HepG2 (cell line): ENCODE results near the gene B4GALT7. TPM values are rescaled to one million over a fixed set of nuclear protein-coding genes. Genes with fewer than 3 reads are reported as not detected.
A peak's percentile ranks its signal among the peaks of the same experiment; 100 is the strongest.

ENCODE experiments used
- ATAC-seq: fragments of 200-7000 bp; cut with Tn5 transposase; 3 replicates; pipeline ENCODE4 v1.9.1; 2020; ENCODE audit warnings: mild to moderate bottlenecking, moderate library complexity
- BruUV-seq: library from RNA; stranded (reverse); fragments of 400-500 nt; replicated peaks from 2 replicates; lab custom pipeline; 2021; lab: Mats Ljungman, UMichigan
- CTCF ChIA-PET: fragments of 300-600 bp; formaldehyde crosslinking; extraction: SDS; loops from one replicate; lab custom pipeline; 2021; ENCODE audit warnings: low total read pairs, inconsistent platforms, low intra/inter-chr PET ratio; lab: Yijun Ruan, JAX
- POLR2A ChIA-PET: fragments of 350-600 bp; sonication (Branson Sonifier 250); formaldehyde crosslinking; loops from one replicate; lab custom pipeline; 2020; ENCODE audit warnings: antibody characterized with exemption, inconsistent platforms; lab: Yijun Ruan, JAX
- DNase-seq: peaks from one replicate; pipeline ENCODE4 v3.0.0-alpha.2; 2015; ENCODE audit warnings: low spot score
- FAIRE-seq: peaks from 3 replicates; lab custom pipeline; 2011; peaks lifted over from hg19 to GRCh38; lab: Jason Lieb, UNC
- H2AFZ ChIP-seq: one replicate; pipeline ENCODE4 v1.6.1; 2011; ENCODE audit warnings: low read length, inconsistent platforms
- H3K27ac ChIP-seq: fragments of 300-600 bp; 3 replicates; pipeline ENCODE4 v1.8.0; 2011; ENCODE audit warnings: mixed run types, mild to moderate bottlenecking, mixed read lengths, low read length, inconsistent platforms; ENCODE audit not compliant: insufficient read depth; ENCODE audit errors: extremely low read length
- H3K27me3 ChIP-seq, 2 experiments: fragments of 200-600 bp in 1 of 2; 2 replicates in 1 of 2; 3 replicates in 1 of 2; pipeline versions ENCODE4 v1.6.0 to v1.8.0; 2011; ENCODE audit warnings: low read length in 2 of 2, mild to moderate bottlenecking in 2 of 2, moderate library complexity in 2 of 2, inconsistent platforms in 1 of 2; ENCODE audit not compliant: insufficient read depth in 2 of 2, control insufficient read depth in 1 of 2
- H3K36me3 ChIP-seq, 2 experiments: fragments of 200-600 bp in 1 of 2; replicated peaks in 1 of 2; 2 replicates in 1 of 2; 3 replicates in 1 of 2; pipeline versions ENCODE4 v1.5.1 to v1.8.0; 2011; ENCODE audit warnings: low read length in 2 of 2, inconsistent platforms in 1 of 2; ENCODE audit not compliant: insufficient read depth in 2 of 2, control insufficient read depth in 1 of 2
- H3K4me1 ChIP-seq: 2 replicates; pipeline ENCODE4 v1.5.1; 2012; ENCODE audit warnings: low read length, inconsistent platforms; ENCODE audit not compliant: insufficient read depth
- H3K4me2 ChIP-seq: 2 replicates; pipeline ENCODE4 v1.6.0; 2011; ENCODE audit warnings: low read depth, low read length, inconsistent platforms
- H3K4me3 ChIP-seq, 3 experiments: fragments of 200-600 bp in 1 of 3; sonication (generic), shearing (Covaris generic) in 1 of 3; replicated peaks in 1 of 3; 2 replicates each; pipeline ENCODE4 v1.5.1; 2011 to 2016; ENCODE audit warnings: low read length in 3 of 3, inconsistent platforms in 2 of 3, low read depth in 2 of 3, mild to moderate bottlenecking in 2 of 3, control low read depth in 1 of 3, mixed read lengths in 1 of 3; ENCODE audit not compliant: insufficient read depth in 1 of 3
- H3K79me2 ChIP-seq: one replicate; pipeline ENCODE4 v1.6.1; 2011; ENCODE audit warnings: low read length, inconsistent platforms; ENCODE audit not compliant: insufficient read depth
- H3K9ac ChIP-seq: 2 replicates; pipeline ENCODE4 v1.6.0; 2011; ENCODE audit warnings: mild to moderate bottlenecking, low read depth, low read length, inconsistent platforms; ENCODE audit not compliant: insufficient read depth
- H3K9me3 ChIP-seq: 2 replicates; pipeline ENCODE4 v1.5.1; 2012; ENCODE audit warnings: mild to moderate bottlenecking, low read length
- H4K20me1 ChIP-seq: 2 replicates; pipeline ENCODE4 v1.6.0; 2011; ENCODE audit warnings: inconsistent platforms, mild to moderate bottlenecking, low read length, moderate library complexity; ENCODE audit not compliant: insufficient read depth
- GABPA ChIP-seq, 2 experiments: IDR thresholded peaks; 2 replicates each; pipeline ENCODE4 v1.6.1; 2011 to 2016; ENCODE audit warnings: low read depth in 2 of 2, low read length in 1 of 2, missing biosample characterization in 1 of 2, missing genetic modification characterization in 1 of 2
- LCORL ChIP-seq, 2 experiments: fragments of 450-650 bp in 1 of 2; sonication (generic) in 1 of 2; formaldehyde crosslinking in 1 of 2; IDR thresholded peaks; 2 replicates each; pipeline versions ENCODE4 v1.5.0 to v1.6.1; 2017 to 2020; ENCODE audit warnings: antibody characterized with exemption in 1 of 2, missing genetic modification reagents in 1 of 2
- POLR2G ChIP-seq: fragments of 200-400 bp; formaldehyde crosslinking; IDR thresholded peaks from 2 replicates; pipeline ENCODE4 v1.6.1; 2018; ENCODE audit warnings: mild to moderate bottlenecking, low read depth, low read length, moderate library complexity
- PRDM4 ChIP-seq: sonication (generic); formaldehyde crosslinking; IDR thresholded peaks from 2 replicates; pipeline ENCODE4 v1.9.0; 2021; ENCODE audit warnings: missing genetic modification reagents, borderline replicate concordance
- SMAD9 ChIP-seq: sonication (generic); formaldehyde crosslinking; IDR thresholded peaks from 2 replicates; pipeline ENCODE4 v1.5.1; 2020; ENCODE audit warnings: mild to moderate bottlenecking, missing genetic modification reagents
- U2AF2 ChIP-seq: fragments of 200-400 bp; formaldehyde crosslinking; IDR thresholded peaks from 2 replicates; pipeline ENCODE4 v1.6.1; 2017; ENCODE audit warnings: low read depth, mild to moderate bottlenecking, low read length
- USF2 ChIP-seq, 2 experiments: sonication (generic) in 1 of 2; formaldehyde crosslinking in 1 of 2; IDR thresholded peaks; 2 replicates each; pipeline versions ENCODE4 v1.5.1 to v1.6.1; 2011 to 2020; ENCODE audit warnings: borderline replicate concordance in 1 of 2, low read depth in 1 of 2, low read length in 1 of 2, mild to moderate bottlenecking in 1 of 2, missing genetic modification reagents in 1 of 2, moderate library complexity in 1 of 2
- ZFY ChIP-seq: sonication (generic); formaldehyde crosslinking; IDR thresholded peaks from 2 replicates; pipeline ENCODE4 v1.4.0; 2020; ENCODE audit warnings: missing genetic modification reagents
- ZMYM4 ChIP-seq: sonication (generic); formaldehyde crosslinking; IDR thresholded peaks from 2 replicates; pipeline ENCODE4 v1.8.1; 2023; ENCODE audit warnings: mild to moderate bottlenecking, missing genetic modification reagents
- ZNF256 ChIP-seq: sonication (generic); formaldehyde crosslinking; conservative IDR thresholded peaks from 2 replicates; pipeline ENCODE4 v1.4.0; 2020; ENCODE audit warnings: missing genetic modification reagents
- ZNF350 ChIP-seq: sonication (generic); formaldehyde crosslinking; IDR thresholded peaks from 2 replicates; pipeline ENCODE4 v1.4.0; 2020; ENCODE audit warnings: mild to moderate bottlenecking, low read depth, missing genetic modification reagents, borderline replicate concordance
- WGBS: methylation state at CpG from one replicate; pipeline ENCODE4 v1.1.6; 2017; ENCODE audit warnings: low lambda C conversion rate; 5-methylcytosine and 5-hydroxymethylcytosine counted together
- in situ Hi-C: cut with HindIII; loops from 2 replicates; pipeline ENCODE4 v1.10.0; 2017; ENCODE audit warnings: low pct_unique_long_range_greater_than_20kb; ENCODE audit not compliant: extremely low pct_ligation_motif_present
- intact Hi-C: fragments of 100-400 bp; cut with micrococcal nuclease; formaldehyde crosslinking; loops from one replicate; pipeline ENCODE4 v1.10.0; 2022; ENCODE audit not compliant: unreplicated experiment
- polyA plus RNA-seq, 8 experiments: library from polyadenylated mRNA; depleted of rRNA in 3 of 8; stranded (reverse) in 7 of 8; unstranded in 1 of 8; fragments of >200 nt; fragmentation: Illumina TruSeq in 4 of 8; extraction: Trizol in 4 of 8; gene quantifications; 2 replicates each; pipeline versions ENCODE4 v1.2.1 to v1.2.3, GENCODE V29; 2011 to 2016; ENCODE audit warnings: low read depth in 4 of 8, missing spikeins in 1 of 8, mixed read lengths in 1 of 8; ENCODE audit not compliant: insufficient read depth in 1 of 8
- total RNA-seq, 5 experiments: library from RNA; depleted of rRNA; stranded (reverse); fragments of >200 nt; fragmentation: Illumina TruSeq; extraction: Trizol; gene quantifications; 2 replicates each; pipeline ENCODE4 v1.2.3, GENCODE V29; 2016; ENCODE audit warnings: low read depth in 1 of 5

The B4GALT7 gene
- total and polyA plus RNA-seq, 2 of the 13 experiments (the other 11 are each of a cell fraction or from before 2014, with no cell fraction given): 16.4 to 20.5 TPM

GRCh38 chr5:177598477-177598876 lies 1.5 kb upstream of the B4GALT7 start:
- no peak for DNase-seq
- Histone ChIP-seq H3K27me3 (no peaks in the 10 kb centered on the region), H4K20me1 (no peaks in the 10 kb centered on the region), H3K36me3 (peaks cover 21 to 32% of the 10 kb centered on the region in 2 experiments), H3K27ac (no peak overlapping the region), H3K4me3 (no peak overlapping the region), H3K79me2 (peaks cover 11% of the 10 kb centered on the region), H3K4me1 (peaks cover 34% of the 10 kb centered on the region), H3K4me2 (peak overlapping the region; percentile 87), H3K9me3 (no peaks in the 10 kb centered on the region), H2AFZ (no peak overlapping the region), H3K9ac (no peak overlapping the region)
- BruUV-seq: no TSS peak
- TF ChIP-seq ZFY (no peak), POLR2G (peak; percentile 35; the same call in 1 of the 2 replicates), PRDM4 (CRISPR knock-in tag) (no peak)
- no peak for FAIRE-seq
- ChIA-PET POLR2A (no interaction called here), CTCF (no interaction called here)
- WGBS: 39% methylated on average over 5 of the region's 5 CpGs
- ATAC-seq: no peak
- intact Hi-C loops (no loop called here), in situ Hi-C loops (no loop called here)

GRCh38 chr5:177600508-177601018 lies 631 bp downstream of the B4GALT7 start:
- no peak for DNase-seq
- in situ Hi-C loops: loop anchor here (25.0 kb wide), 1 partner anchor 462 kb away; no protein-coding TSS in a partner anchor
- FAIRE-seq: no peak
- H3K36me3 ChIP-seq: peaks cover 7 to 11% of the 10 kb centered on the region in 2 experiments
- H3K27me3 ChIP-seq: no peaks in the 10 kb centered on the region
- no TSS peak for BruUV-seq
- H3K79me2 ChIP-seq: peaks cover 5% of the 10 kb centered on the region
- peak; percentile 7 for ATAC-seq
- H3K9me3 ChIP-seq: no peaks in the 10 kb centered on the region
- WGBS: 5% methylated on average over 16 of the region's 16 CpGs
- peak overlapping the region; percentile 88 for H3K4me2 ChIP-seq
- H2AFZ ChIP-seq: no peak overlapping the region
- H3K27ac ChIP-seq: peak overlapping the region; percentile 79
- peak overlapping the region; percentile 82 for H3K9ac ChIP-seq
- intact Hi-C loops: loop anchor here (1.0 kb wide), 1 partner anchor 39 kb away; no protein-coding TSS in a partner anchor
- CTCF ChIA-PET: interaction anchor here (1.1 kb wide), 1 partner anchor 109 kb away, joined by 3 read pairs; no protein-coding TSS in a partner anchor
- peak overlapping the region; percentile 84 to 89 (median 87) for H3K4me3 ChIP-seq
- POLR2A ChIA-PET: interaction anchor here (1.5 to 1.8 kb wide), 3 partner anchors 9 to 530 kb away, joined by 3 to 6 read pairs (median 4); partner anchors contain the start of gene RMND5B
- no peaks in the 10 kb centered on the region for H4K20me1 ChIP-seq
- peaks cover 27% of the 10 kb centered on the region for H3K4me1 ChIP-seq
- TF ChIP-seq GABPA (IDR thresholded peaks at IDR 0.05; ENCODE audit: low read depth, low read length) (no peak), GABPA (CRISPR knock-in tag; IDR thresholded peaks at IDR 0.05; ENCODE audit: low read depth) (0 out of 2 replicates have a peak, but pooled peaks have one; percentile 10), SMAD9 (CRISPR knock-in tag) (no peak), ZNF350 (0 out of 2 replicates have a peak, but pooled peaks have one; percentile 30), ZMYM4 (CRISPR knock-in tag) (peak; percentile 32; the same call in 1 of the 2 replicates), LCORL (IDR thresholded peaks at IDR 0.05) (no peak), LCORL (CRISPR knock-in tag; IDR thresholded peaks at IDR 0.05) (0 out of 2 replicates have a peak, but pooled peaks have one; percentile 22), U2AF2 (0 out of 2 replicates have a peak, but pooled peaks have one; percentile 25), USF2 (IDR thresholded peaks at IDR 0.05; ENCODE audit: low read depth, low read length) (no peak), USF2 (CRISPR knock-in tag; IDR thresholded peaks at IDR 0.05; ENCODE audit: borderline replicate concordance) (no peak), ZNF256 (no peak)
